Astrocyte of the spinal cord (primary cell): Measurements from ENCODE around the gene CNTRL.

Source experiments
- DNase-seq: peaks from one replicate; pipeline ENCODE4 v3.0.0; 2011; ENCODE audit warnings: low read depth, low spot score
- H3K4me3 ChIP-seq: 2 replicates; pipeline ENCODE4 v1.5.1; 2011; ENCODE audit warnings: low read depth, mild to moderate bottlenecking, low read length, moderate library complexity
- CTCF ChIP-seq: IDR thresholded peaks from 2 replicates; pipeline ENCODE4 v1.5.1; 2012; ENCODE audit warnings: low read depth, mild to moderate bottlenecking, low read length, inconsistent platforms
- in situ Hi-C: cut with HindIII; loops from 2 replicates; pipeline ENCODE4 v1.10.0; 2017; ENCODE audit warnings: low sequenced_read_pairs

The CNTRL gene

GRCh38 chr9:121141306-121141705 lies 66.6 kb downstream of the CNTRL start:
- no peak for TF ChIP-seq CTCF
- H3K4me3 ChIP-seq, result no peak overlapping the region
- in situ Hi-C loops, result no loop called here
- no peak for DNase-seq

- DNase-seq, result no peak
- no peak overlapping the region for H3K4me3 ChIP-seq
- no peak for TF ChIP-seq CTCF
- in situ Hi-C loops, result no loop called here
Observed at GRCh38 chr9:121141706-121142105, 67.0 kb downstream of the CNTRL start.

GRCh38 chr9:121143771-121144170 lies 69.0 kb downstream of the CNTRL start:
- TF ChIP-seq CTCF, result no peak
- H3K4me3 ChIP-seq, result no peak overlapping the region
- DNase-seq, result no peak
- in situ Hi-C loops, result no loop called here

- TF ChIP-seq CTCF, result no peak
- in situ Hi-C loops, result no loop called here
- no peak for DNase-seq
- no peak overlapping the region for H3K4me3 ChIP-seq
Observed at GRCh38 chr9:121144482-121144881, 69.7 kb downstream of the CNTRL start.

GRCh38 chr9:121150188-121150587 lies 75.4 kb downstream of the CNTRL start:
- no peak for TF ChIP-seq CTCF
- in situ Hi-C loops, result no loop called here
- no peak overlapping the region for H3K4me3 ChIP-seq
- DNase-seq, result no peak

GRCh38 chr9:121153642-121154041 lies 78.9 kb downstream of the CNTRL start:
- in situ Hi-C loops, result no loop called here
- H3K4me3 ChIP-seq, result no peak overlapping the region
- no peak for DNase-seq
- TF ChIP-seq CTCF, result no peak

GRCh38 chr9:121154782-121155181 lies 80.0 kb downstream of the CNTRL start:
- TF ChIP-seq CTCF, result no peak
- in situ Hi-C loops, result no loop called here
- DNase-seq, result peak; percentile 22
- H3K4me3 ChIP-seq, result no peak overlapping the region
